Prostate gland (tissue), 2 donors: ENCODE data around the gene SH3PXD2B.

ENCODE experiments used
- CTCF ChIP-seq, 4 experiments: fragments of 200-600 bp in 2 of 4; fragments of 450-650 bp in 2 of 4; sonication (generic) in 2 of 4; IDR thresholded peaks; 1 replicate in 3 of 4; 2 replicates in 1 of 4; pipeline ENCODE4 v1.5.1; 2016 to 2019; ENCODE audit warnings: antibody characterized with exemption in 4 of 4, mild to moderate bottlenecking in 2 of 4, moderate library complexity in 2 of 4
- POLR2A ChIP-seq: fragments of 450-650 bp; IDR thresholded peaks from one replicate; pipeline ENCODE4 v1.6.1; 2016; ENCODE audit warnings: antibody characterized with exemption, mild to moderate bottlenecking
- POLR2AphosphoS5 ChIP-seq: sonication (generic); formaldehyde crosslinking; IDR thresholded peaks from one replicate; pipeline ENCODE4 v1.6.1; 2017; ENCODE audit warnings: antibody characterized with exemption

- TF ChIP-seq POLR2A (no peak), CTCF (IDR thresholded peaks at IDR 0.05) (no peak), POLR2AphosphoS5 (no peak)
These were observed 32.6 kb upstream of the SH3PXD2B start for GRCh38 chr5:172486912-172487311.
